GM18508 (cell line): ENCODE results near the gene SLC24A5.

ENCODE experiments used
- ATAC-seq: cut with Tn5 transposase; IDR thresholded peaks from one replicate; pipeline ENCODE4 v1.9.1; 2021; ENCODE audit warnings: moderate number of reproducible peaks; ENCODE audit not compliant: insufficient read depth, unreplicated experiment

SLC24A5 gene

GRCh38 chr15:48182749-48183148 is 62.0 kb downstream of the SLC24A5 start:
- no peak for ATAC-seq

GRCh38 chr15:48185529-48185928 is 64.7 kb downstream of the SLC24A5 start:
- no peak for ATAC-seq

GRCh38 chr15:48186271-48186670 is 65.5 kb downstream of the SLC24A5 start:
- no peak for ATAC-seq

GRCh38 chr15:48190932-48191573 is 70.3 kb downstream of the SLC24A5 start:
- no peak for ATAC-seq

- no peak for ATAC-seq
Measured at GRCh38 chr15:48191574-48192225, 70.9 kb downstream of the SLC24A5 start, which contains the start of gene CTXN2. Gene CTXN2, plus strand, starts transcription at chr15:48191665. Its CDS starts 9,636 bp downstream, at chr15:48201301.
